ENCODE measurements around the gene C1orf87. TPM values are rescaled to one million over a fixed set of nuclear protein-coding genes. Genes with fewer than 3 reads are reported as not detected.

C1orf87 gene
- total RNA-seq, 1 experiment from 2014 or later = not detected

GRCh38 chr1:60041783-60042182 lies 31.8 kb downstream of the C1orf87 start:
- Histone ChIP-seq H3K27me3 (ENCODE audit: control insufficient read depth, insufficient read depth, low read length) (no peaks in the 10 kb centered on the region), H3K36me3 (replicated peaks; ENCODE audit: control insufficient read depth, insufficient read depth, low read length) (no peaks in the 10 kb centered on the region), H3K4me3 (ENCODE audit: insufficient read depth, low read depth, low read length) (no peak overlapping the region)
- DNase-seq = peak; percentile 3

GRCh38 chr1:60037669-60038068 lies 35.9 kb downstream of the C1orf87 start:
- no peak overlapping the region for H3K4me3 ChIP-seq (ENCODE audit: insufficient read depth, low read depth, low read length)
- H3K36me3 ChIP-seq (replicated peaks; ENCODE audit: control insufficient read depth, insufficient read depth, low read length) = no peaks in the 10 kb centered on the region
- H3K27me3 ChIP-seq (ENCODE audit: control insufficient read depth, insufficient read depth, low read length) = no peaks in the 10 kb centered on the region
- no peak for DNase-seq

GRCh38 chr1:60036856-60037460 lies 36.6 kb downstream of the C1orf87 start:
- no peaks in the 10 kb centered on the region for H3K36me3 ChIP-seq (replicated peaks; ENCODE audit: control insufficient read depth, insufficient read depth, low read length)
- no peak overlapping the region for H3K4me3 ChIP-seq (ENCODE audit: insufficient read depth, low read depth, low read length)
- no peaks in the 10 kb centered on the region for H3K27me3 ChIP-seq (ENCODE audit: control insufficient read depth, insufficient read depth, low read length)
- no peak for DNase-seq

- no peak for DNase-seq
- no peaks in the 10 kb centered on the region for H3K27me3 ChIP-seq (ENCODE audit: control insufficient read depth, insufficient read depth, low read length)
- H3K4me3 ChIP-seq (ENCODE audit: insufficient read depth, low read depth, low read length) = no peak overlapping the region
- H3K36me3 ChIP-seq (replicated peaks; ENCODE audit: control insufficient read depth, insufficient read depth, low read length) = no peaks in the 10 kb centered on the region
Observed at GRCh38 chr1:60035921-60036320, 37.6 kb downstream of the C1orf87 start.

- no peak for DNase-seq
- no peak overlapping the region for H3K4me3 ChIP-seq (ENCODE audit: insufficient read depth, low read depth, low read length)
- H3K27me3 ChIP-seq (ENCODE audit: control insufficient read depth, insufficient read depth, low read length) = no peaks in the 10 kb centered on the region; the same call in 1 of the 2 replicates
- H3K36me3 ChIP-seq (replicated peaks; ENCODE audit: control insufficient read depth, insufficient read depth, low read length) = no peaks in the 10 kb centered on the region
Observed at GRCh38 chr1:60034999-60035398, 38.6 kb downstream of the C1orf87 start.

GRCh38 chr1:60033066-60033465 lies 40.5 kb downstream of the C1orf87 start:
- no peak overlapping the region for H3K4me3 ChIP-seq (ENCODE audit: insufficient read depth, low read depth, low read length)

GRCh38 chr1:60031146-60031545 lies 42.4 kb downstream of the C1orf87 start:
- H3K36me3 ChIP-seq (replicated peaks; ENCODE audit: control insufficient read depth, insufficient read depth, low read length) = no peaks in the 10 kb centered on the region
- no peak for DNase-seq
- H3K27me3 ChIP-seq (ENCODE audit: control insufficient read depth, insufficient read depth, low read length) = no peaks in the 10 kb centered on the region; the same call in 1 of the 2 replicates
- no peak overlapping the region for H3K4me3 ChIP-seq (ENCODE audit: insufficient read depth, low read depth, low read length)

More at GRCh38 chr1:60033066-60033465, 40.5 kb downstream of the C1orf87 start:
- no peaks in the 10 kb centered on the region for H3K36me3 ChIP-seq (replicated peaks; ENCODE audit: control insufficient read depth, insufficient read depth, low read length)
- H3K27me3 ChIP-seq (ENCODE audit: control insufficient read depth, insufficient read depth, low read length) = no peaks in the 10 kb centered on the region; the same call in 1 of the 2 replicates
- DNase-seq = no peak

GRCh38 chr1:60025552-60025951 lies 48.0 kb downstream of the C1orf87 start:
- Histone ChIP-seq H3K36me3 (replicated peaks; ENCODE audit: control insufficient read depth, insufficient read depth, low read length) (no peaks in the 10 kb centered on the region), H3K4me3 (ENCODE audit: insufficient read depth, low read depth, low read length) (no peak overlapping the region)
- no peak for DNase-seq

GRCh38 chr1:60017508-60018205 lies 55.9 kb downstream of the C1orf87 start:
- no peak overlapping the region for H3K4me3 ChIP-seq (ENCODE audit: insufficient read depth, low read depth, low read length)
- H3K36me3 ChIP-seq (replicated peaks; ENCODE audit: control insufficient read depth, insufficient read depth, low read length) = no peaks in the 10 kb centered on the region
- DNase-seq = no peak
- no peaks in the 10 kb centered on the region for H3K27me3 ChIP-seq (ENCODE audit: control insufficient read depth, insufficient read depth, low read length)

More at GRCh38 chr1:60025552-60025951, 48.0 kb downstream of the C1orf87 start:
- no peaks in the 10 kb centered on the region; the same call in 1 of the 2 replicates for H3K27me3 ChIP-seq (ENCODE audit: control insufficient read depth, insufficient read depth, low read length)

- no peaks in the 10 kb centered on the region for H3K27me3 ChIP-seq (ENCODE audit: control insufficient read depth, insufficient read depth, low read length)
- DNase-seq = no peak
- H3K36me3 ChIP-seq (replicated peaks; ENCODE audit: control insufficient read depth, insufficient read depth, low read length) = no peaks in the 10 kb centered on the region
- no peak overlapping the region for H3K4me3 ChIP-seq (ENCODE audit: insufficient read depth, low read depth, low read length)
Observed at GRCh38 chr1:60010690-60011089, 62.9 kb downstream of the C1orf87 start.

GRCh38 chr1:60008500-60008899 lies 65.1 kb downstream of the C1orf87 start:
- Histone ChIP-seq H3K36me3 (replicated peaks; ENCODE audit: control insufficient read depth, insufficient read depth, low read length) (no peaks in the 10 kb centered on the region), H3K27me3 (ENCODE audit: control insufficient read depth, insufficient read depth, low read length) (no peaks in the 10 kb centered on the region), H3K4me3 (ENCODE audit: insufficient read depth, low read depth, low read length) (no peak overlapping the region)
- no peak for DNase-seq

GRCh38 chr1:60000625-60001024 lies 72.9 kb downstream of the C1orf87 start:
- Histone ChIP-seq H3K4me3 (ENCODE audit: insufficient read depth, low read depth, low read length) (no peak overlapping the region), H3K27me3 (ENCODE audit: control insufficient read depth, insufficient read depth, low read length) (no peaks in the 10 kb centered on the region), H3K36me3 (replicated peaks; ENCODE audit: control insufficient read depth, insufficient read depth, low read length) (no peaks in the 10 kb centered on the region)
- DNase-seq = no peak

GRCh38 chr1:59999746-60000145 lies 73.8 kb downstream of the C1orf87 start:
- Histone ChIP-seq H3K36me3 (replicated peaks; ENCODE audit: control insufficient read depth, insufficient read depth, low read length) (no peaks in the 10 kb centered on the region), H3K4me3 (ENCODE audit: insufficient read depth, low read depth, low read length) (no peak overlapping the region)

GRCh38 chr1:59999006-59999405 lies 74.6 kb downstream of the C1orf87 start:
- no peak for DNase-seq
- H3K36me3 ChIP-seq (replicated peaks; ENCODE audit: control insufficient read depth, insufficient read depth, low read length) = no peaks in the 10 kb centered on the region
- no peaks in the 10 kb centered on the region for H3K27me3 ChIP-seq (ENCODE audit: control insufficient read depth, insufficient read depth, low read length)
- no peak overlapping the region for H3K4me3 ChIP-seq (ENCODE audit: insufficient read depth, low read depth, low read length)

More at GRCh38 chr1:59999746-60000145, 73.8 kb downstream of the C1orf87 start:
- DNase-seq = no peak
- H3K27me3 ChIP-seq (ENCODE audit: control insufficient read depth, insufficient read depth, low read length) = no peaks in the 10 kb centered on the region

- H3K27me3 ChIP-seq (ENCODE audit: control insufficient read depth, insufficient read depth, low read length) = no peaks in the 10 kb centered on the region
- H3K36me3 ChIP-seq (replicated peaks; ENCODE audit: control insufficient read depth, insufficient read depth, low read length) = no peaks in the 10 kb centered on the region
- H3K4me3 ChIP-seq (ENCODE audit: insufficient read depth, low read depth, low read length) = no peak overlapping the region
- peak; percentile 8 for DNase-seq
Observed at GRCh38 chr1:59997479-59998115, 76.0 kb downstream of the C1orf87 start.

Data from H7 (cell line).